ENCODE data around the gene PPP5C. TPM values are rescaled to one million over a fixed set of nuclear protein-coding genes. Genes with fewer than 3 reads are reported as not detected.
A peak's percentile ranks its signal among the peaks of the same experiment; 100 is the strongest.

The PPP5C gene
- total and polyA plus RNA-seq, 9 of the 15 experiments (the other 6 are each of a cell fraction or from before 2014, with no cell fraction given) = 1.9 to 166 (median 108) TPM

GRCh38 chr19:46297700-46298478 is 49.0 kb upstream of the PPP5C start:
- intact Hi-C loops (cut with micrococcal nuclease) = no loop called here
- Histone ChIP-seq H3K27ac (ENCODE audit: extremely low read depth, low read depth, low read length) (no peak overlapping the region), H3K9me1 (ENCODE audit: control insufficient read depth, insufficient read depth, low read length) (no peaks in the 10 kb centered on the region), H3K79me2 (ENCODE audit: control insufficient read depth, insufficient read depth, low read length) (no peaks in the 10 kb centered on the region), H3K4me1 (replicated peaks in 1 of 2; ENCODE audit: control insufficient read depth in 2 of 2, insufficient read depth in 2 of 2, low read length in 2 of 2) (peaks cover 0 to 24% of the 10 kb centered on the region in 2 experiments; a peak in 2 of 5 replicates), H3K4me3 (no peak overlapping the region), H3K9me3 (replicated peaks; ENCODE audit: control insufficient read depth, insufficient read depth, low read depth, low read length) (no peaks in the 10 kb centered on the region), H3K9ac (ENCODE audit: insufficient read depth in 1 of 2, low read depth in 2 of 2, low read length in 2 of 2) (no peak overlapping the region; a peak in 1 of 4 replicates), H4K20me1 (replicated peaks; ENCODE audit: control insufficient read depth, insufficient read depth, low read length) (no peaks in the 10 kb centered on the region), H3K27me3 (ENCODE audit: control insufficient read depth in 2 of 2, insufficient read depth in 2 of 2, low read length in 2 of 2) (peaks cover 0 to 7% of the 10 kb centered on the region in 2 experiments; a peak in 2 of 5 replicates), H3K4me2 (ENCODE audit: insufficient read depth, low read length) (no peak overlapping the region), H3K36me3 (ENCODE audit: control insufficient read depth, insufficient read depth, low read length) (no peaks in the 10 kb centered on the region), H2AFZ (ENCODE audit: low read depth, low read length) (no peak overlapping the region)
- no TSS peak for BruUV-seq (replicated peaks)
- ChIA-PET POLR2A (interaction anchor here (0.6 to 1.2 kb wide), 3 partner anchors 16 to 232 kb away, joined by 3 to 5 read pairs (median 3); no protein-coding TSS in a partner anchor), CTCF (ENCODE audit: low intra/inter-chr PET ratio) (no interaction called here)
- ATAC-seq = peak; percentile 76
- DNase-seq (ENCODE audit: extremely low read depth in 1 of 4, low spot score in 3 of 4) = peak; percentile 20 to 55 (median 54)
- FAIRE-seq = no peak
- WGBS (ENCODE audit: insufficient coverage, low coverage, missing lambda C conversion rate) = 12% methylated on average over 16 of the region's 19 CpGs
- in situ Hi-C loops (cut with MboI) = no loop called here
- TF ChIP-seq CHD1 (IDR thresholded peaks at IDR 0.05; ENCODE audit: low read length) (no peak), ZBTB1 (CRISPR knock-in tag; IDR thresholded peaks at IDR 0.05; ENCODE audit: borderline replicate concordance, low read depth) (no peak), ZNF695 (CRISPR knock-in tag; IDR thresholded peaks at IDR 0.05) (no peak), RBFOX2 (IDR thresholded peaks at IDR 0.05; ENCODE audit: low read depth, low read length) (no peak), FUS (optimal IDR thresholded peaks at IDR 0.05; ENCODE audit: low read depth, low read length) (no peak), ZMIZ1 (IDR thresholded peaks at IDR 0.05; ENCODE audit: low read depth in 2 of 2, low read length in 2 of 2) (no peak), CBX3 (IDR thresholded peaks at IDR 0.05; ENCODE audit: borderline replicate concordance in 1 of 2, low read length in 2 of 2) (no peak), ZNF644 (tag; IDR thresholded peaks at IDR 0.05; ENCODE audit: low read depth) (no peak), ZNF740 (CRISPR knock-in tag; IDR thresholded peaks at IDR 0.05) (peak; percentile 56; the same call in 1 of the 2 replicates), ZNF740 (tag; IDR thresholded peaks at IDR 0.05) (no peak), CTCFL (IDR thresholded peaks at IDR 0.05; ENCODE audit: borderline replicate concordance, insufficient read depth, low read depth, low read length, poor library complexity, severe bottlenecking) (peak; percentile 53), GABPA (tag; conservative IDR thresholded peaks at IDR 0.05; ENCODE audit: low read depth) (no peak), ZNF77 (CRISPR knock-in tag; IDR thresholded peaks at IDR 0.05) (no peak), STAG1 (CRISPR knock-in tag; IDR thresholded peaks at IDR 0.05; ENCODE audit: borderline replicate concordance) (no peak)
